Colonic mucosa (tissue), 4 donors: ENCODE measurements around the gene FAM187B. TPM values are rescaled to one million over a fixed set of nuclear protein-coding genes. Genes with fewer than 3 reads are reported as not detected.

Experiments
- DNase-seq: peaks from one replicate; pipeline ENCODE4 v3.0.0-alpha.2; 2020
- H3K27ac ChIP-seq: fragments of 200-600 bp; one replicate; pipeline ENCODE4 v1.8.0; 2021
- H3K27me3 ChIP-seq: fragments of 200-600 bp; one replicate; pipeline ENCODE4 v1.8.0; 2021
- H3K36me3 ChIP-seq: fragments of 200-600 bp; one replicate; pipeline ENCODE4 v1.8.0; 2021
- H3K4me1 ChIP-seq: fragments of 200-600 bp; one replicate; pipeline ENCODE4 v1.8.0; 2021; ENCODE audit warnings: mild to moderate bottlenecking
- H3K4me3 ChIP-seq: fragments of 200-600 bp; one replicate; pipeline ENCODE4 v1.8.0; 2021
- H3K9ac ChIP-seq, 2 donors: one replicate each; pipeline ENCODE4 v1.7.0; 2013; ENCODE audit warnings: control low read depth in 2 of 2, low read depth in 2 of 2, low read length in 2 of 2
- H3K9me3 ChIP-seq: fragments of 200-600 bp; one replicate; pipeline ENCODE4 v1.8.0; 2021
- CTCF ChIP-seq: fragments of 200-600 bp; IDR thresholded peaks from one replicate; pipeline ENCODE4 v1.8.0; 2022; ENCODE audit warnings: antibody characterized with exemption, mild to moderate bottlenecking
- intact Hi-C: fragments of 100-400 bp; cut with DNase I; formaldehyde crosslinking; loops from one replicate; pipeline ENCODE4 v1.14.1; 2022
- total RNA-seq, 2 donors: library from RNA; stranded (reverse); fragmentation: NEBNext Ultra II Directional in 1 of 2; extraction: Animal tissue kit (Norgen Biotek cat#: 25700) in 1 of 2; gene quantifications; one replicate each; pipeline ENCODE4 v1.2.1, GENCODE V29; 2021
- donor health status: healthy.
- donor health status: DM: no; HTN: no; CAD: no.
- donor health status: DM: no; HTN: no; CAD: no.

Gene FAM187B
- total RNA-seq, 2 donors from 2014 or later: not detected

- no peaks in the 10 kb centered on the region for H3K4me1 ChIP-seq
- intact Hi-C loops: loop anchor here (10.0 kb wide), 1 partner anchor 156 kb away; no protein-coding TSS in a partner anchor
- H3K4me3 ChIP-seq: no peak overlapping the region
- no peak for TF ChIP-seq CTCF
- no peak overlapping the region for H3K27ac ChIP-seq
- DNase-seq: no peak
- no peaks in the 10 kb centered on the region for H3K27me3 ChIP-seq
- no peaks in the 10 kb centered on the region for H3K9me3 ChIP-seq
- H3K9ac ChIP-seq: no peak overlapping the region
- no peaks in the 10 kb centered on the region for H3K36me3 ChIP-seq
Measured at GRCh38 chr19:35220315-35220921, 8.1 kb downstream of the FAM187B start.

GRCh38 chr19:35219008-35219407, 9.5 kb downstream of the FAM187B start:
- H3K4me1 ChIP-seq: no peaks in the 10 kb centered on the region
- no peak overlapping the region for H3K4me3 ChIP-seq
- no peaks in the 10 kb centered on the region for H3K36me3 ChIP-seq
- H3K9me3 ChIP-seq: no peaks in the 10 kb centered on the region
- H3K27me3 ChIP-seq: no peaks in the 10 kb centered on the region
- TF ChIP-seq CTCF: no peak
- H3K9ac ChIP-seq: no peak overlapping the region
- no peak for DNase-seq
- no peak overlapping the region for H3K27ac ChIP-seq
- intact Hi-C loops: no loop called here

- no peak for TF ChIP-seq CTCF
- Histone ChIP-seq H3K36me3 (no peaks in the 10 kb centered on the region), H3K9ac (no peak overlapping the region), H3K9me3 (no peaks in the 10 kb centered on the region), H3K27me3 (no peaks in the 10 kb centered on the region), H3K27ac (no peak overlapping the region), H3K4me3 (no peak overlapping the region), H3K4me1 (peaks cover 6% of the 10 kb centered on the region)
- intact Hi-C loops: no loop called here
- DNase-seq: no peak
Measured at GRCh38 chr19:35217649-35217990, 10.9 kb downstream of the FAM187B start.

- H3K9ac ChIP-seq: no peak overlapping the region
- peaks cover 6% of the 10 kb centered on the region for H3K4me1 ChIP-seq
- intact Hi-C loops: no loop called here
- no peaks in the 10 kb centered on the region for H3K9me3 ChIP-seq
- no peak overlapping the region for H3K4me3 ChIP-seq
- H3K27ac ChIP-seq: no peak overlapping the region
- no peaks in the 10 kb centered on the region for H3K36me3 ChIP-seq
- peak; percentile 47 for DNase-seq
- no peak for TF ChIP-seq CTCF
- H3K27me3 ChIP-seq: no peaks in the 10 kb centered on the region
Measured at GRCh38 chr19:35216833-35217648, 11.5 kb downstream of the FAM187B start.

- Histone ChIP-seq H3K9ac (no peak overlapping the region), H3K27me3 (no peaks in the 10 kb centered on the region), H3K4me1 (peaks cover 6% of the 10 kb centered on the region), H3K4me3 (no peak overlapping the region), H3K27ac (no peak overlapping the region), H3K9me3 (no peaks in the 10 kb centered on the region), H3K36me3 (no peaks in the 10 kb centered on the region)
- intact Hi-C loops: no loop called here
- no peak for TF ChIP-seq CTCF
- DNase-seq: no peak
Measured at GRCh38 chr19:35216016-35216832, 12.3 kb downstream of the FAM187B start.
